Mammary epithelial cell (primary cell): ENCODE results near the gene WBP1L.

ENCODE experiments used
- CTCF ChIP-seq, 2 donors: IDR thresholded peaks in 1 of 2; conservative IDR thresholded peaks in 1 of 2; 2 replicates each; pipeline ENCODE4 v1.5.1; 2011 to 2012; ENCODE audit warnings: inconsistent platforms in 2 of 2, low read length in 2 of 2, mild to moderate bottlenecking in 2 of 2, control low read depth in 1 of 2, low read depth in 1 of 2; ENCODE audit not compliant: insufficient read depth in 1 of 2; ENCODE audit errors: extremely low read depth in 1 of 2
- EZH2 ChIP-seq: IDR thresholded peaks from 2 replicates; pipeline ENCODE4 v1.6.1; 2012; ENCODE audit warnings: low read length, inconsistent platforms, borderline replicate concordance

DNA sequence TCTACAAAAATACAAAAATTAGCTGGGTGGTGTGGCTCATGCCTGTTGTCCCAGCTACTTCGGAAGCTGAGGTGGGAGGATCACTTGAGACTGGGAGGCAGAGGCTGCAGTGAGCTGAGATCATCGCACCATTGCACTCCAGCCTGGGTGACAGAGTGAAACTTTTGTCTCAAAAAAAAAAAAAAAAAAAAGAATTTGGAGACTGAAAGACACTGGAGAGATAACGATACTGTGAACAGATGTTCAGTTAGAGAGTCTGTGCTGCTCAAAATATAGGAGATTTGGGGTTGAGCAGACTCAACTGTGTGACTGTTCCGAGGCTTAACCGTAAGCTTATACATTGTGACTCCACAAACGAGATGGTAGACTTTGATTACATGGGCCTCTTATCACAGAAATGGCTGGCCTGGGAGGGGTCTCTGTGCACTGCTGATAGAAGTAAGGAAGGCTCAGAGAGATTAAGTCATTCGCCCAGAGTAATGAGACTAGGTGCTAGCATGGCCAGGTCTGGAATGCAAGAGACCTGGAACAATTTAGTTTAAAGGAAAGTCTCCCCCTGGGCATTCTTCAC is 19.4 kb downstream of the WBP1L start:
- TF ChIP-seq CTCF (conservative IDR thresholded peaks at IDR 0.05 in 1 of 2, IDR thresholded peaks at IDR 0.05 in 1 of 2; ENCODE audit: extremely low read depth in 1 of 2, insufficient read depth in 1 of 2, low read depth in 1 of 2, low read length in 2 of 2) = no peak
- no peak for TF ChIP-seq EZH2
